H9 (cell line): ENCODE results near the gene GIMAP7. TPM values are rescaled to one million over a fixed set of nuclear protein-coding genes. Genes with fewer than 3 reads are reported as not detected.

Experiments
- DNase-seq: peaks from one replicate; pipeline ENCODE4 v3.0.0-alpha.2; 2017
- H2AFZ ChIP-seq: one replicate; pipeline ENCODE4 v1.6.1; 2013; ENCODE audit warnings: mild to moderate bottlenecking, low read length, control low read depth, moderate library complexity
- H2AK5ac ChIP-seq: 2 replicates; pipeline ENCODE4 v1.6.1; 2013; ENCODE audit warnings: low read length, control low read depth, mixed read lengths; ENCODE audit not compliant: insufficient read length
- H2BK120ac ChIP-seq: one replicate; pipeline ENCODE4 v1.6.1; 2013; ENCODE audit warnings: low read depth, mild to moderate bottlenecking, low read length, control low read depth, inconsistent platforms; ENCODE audit not compliant: poor library complexity, severe bottlenecking
- H2BK12ac ChIP-seq: 2 replicates; pipeline ENCODE4 v1.6.1; 2013; ENCODE audit warnings: low read length, control low read depth, mixed read lengths, low read depth; ENCODE audit not compliant: insufficient read length
- H2BK15ac ChIP-seq: 2 replicates; pipeline ENCODE4 v1.6.1; 2013; ENCODE audit warnings: low read depth, low read length, control low read depth
- H2BK20ac ChIP-seq: one replicate; pipeline ENCODE4 v1.6.1; 2013; ENCODE audit warnings: low read depth, mild to moderate bottlenecking, low read length, control low read depth, inconsistent platforms; ENCODE audit not compliant: poor library complexity, severe bottlenecking
- H2BK5ac ChIP-seq: 2 replicates; pipeline ENCODE4 v1.6.1; 2013; ENCODE audit warnings: low read length, control low read depth, mixed read lengths; ENCODE audit not compliant: insufficient read length
- H3K14ac ChIP-seq: 2 replicates; pipeline ENCODE4 v1.6.1; 2013; ENCODE audit warnings: low read length, control low read depth; ENCODE audit not compliant: insufficient read depth
- H3K18ac ChIP-seq: 2 replicates; pipeline ENCODE4 v1.6.1; 2013; ENCODE audit warnings: low read depth, mild to moderate bottlenecking, mixed read lengths, low read length, control low read depth; ENCODE audit not compliant: insufficient read length
- H3K23ac ChIP-seq: 2 replicates; pipeline ENCODE4 v1.6.1; 2013; ENCODE audit warnings: low read length, control low read depth, mixed read lengths, low read depth; ENCODE audit not compliant: insufficient read length
- H3K23me2 ChIP-seq: 2 replicates; pipeline ENCODE4 v1.6.1; 2013; ENCODE audit warnings: low read depth, mild to moderate bottlenecking, mixed read lengths, low read length, control low read depth; ENCODE audit not compliant: insufficient read length, poor library complexity, severe bottlenecking
- H3K27ac ChIP-seq: 2 replicates; pipeline ENCODE4 v1.5.1; 2013; ENCODE audit warnings: low read length, control low read depth, mixed read lengths, low read depth; ENCODE audit not compliant: insufficient read length
- H3K27me3 ChIP-seq: 2 replicates; pipeline ENCODE4 v1.6.1; 2013; ENCODE audit warnings: low read length, control low read depth, inconsistent platforms; ENCODE audit not compliant: insufficient read depth
- H3K4ac ChIP-seq: 2 replicates; pipeline ENCODE4 v1.6.1; 2013; ENCODE audit warnings: low read depth, mild to moderate bottlenecking, control low read depth, inconsistent platforms, low read length, moderate library complexity
- H3K4me1 ChIP-seq: 2 replicates; pipeline ENCODE4 v1.6.1; 2013; ENCODE audit warnings: low read length, control low read depth, inconsistent platforms; ENCODE audit not compliant: insufficient read depth
- H3K4me2 ChIP-seq: 2 replicates; pipeline ENCODE4 v1.6.1; 2013; ENCODE audit warnings: low read length, control low read depth, mixed read lengths; ENCODE audit not compliant: insufficient read length, insufficient read depth
- H3K56ac ChIP-seq: 2 replicates; pipeline ENCODE4 v1.6.1; 2013; ENCODE audit warnings: low read depth, mild to moderate bottlenecking, mixed read lengths, low read length, control low read depth; ENCODE audit not compliant: insufficient read length
- H3K79me1 ChIP-seq: 2 replicates; pipeline ENCODE4 v1.6.1; 2013; ENCODE audit warnings: low read depth, mild to moderate bottlenecking, moderate library complexity, low read length, control low read depth, inconsistent platforms; ENCODE audit not compliant: insufficient read depth, poor library complexity, severe bottlenecking
- H3K79me2 ChIP-seq: 2 replicates; pipeline ENCODE4 v1.6.1; 2013; ENCODE audit warnings: low read length, control low read depth, inconsistent platforms; ENCODE audit not compliant: insufficient read depth
- H3K9ac ChIP-seq: 2 replicates; pipeline ENCODE4 v1.6.1; 2013; ENCODE audit warnings: low read length, control low read depth, mixed read lengths; ENCODE audit not compliant: insufficient read length; ENCODE audit errors: extremely low read depth
- H3K9me3 ChIP-seq: one replicate; pipeline ENCODE4 v1.6.1; 2013; ENCODE audit warnings: low read depth, low read length, inconsistent platforms; ENCODE audit not compliant: control insufficient read depth
- H3T11ph ChIP-seq: one replicate; pipeline ENCODE4 v1.6.1; 2013; ENCODE audit warnings: mild to moderate bottlenecking, low read length, control low read depth, inconsistent platforms
- H4K20me1 ChIP-seq: one replicate; pipeline ENCODE4 v1.6.1; 2013; ENCODE audit not compliant: control insufficient read depth, insufficient read length, insufficient read depth
- H4K5ac ChIP-seq: 2 replicates; pipeline ENCODE4 v1.6.1; 2013; ENCODE audit warnings: low read depth, mild to moderate bottlenecking, mixed read lengths, low read length, control low read depth; ENCODE audit not compliant: insufficient read length
- H4K8ac ChIP-seq: replicated peaks from 2 replicates; pipeline ENCODE4 v1.6.1; 2013; ENCODE audit warnings: low read length, control low read depth, mixed read lengths, low read depth; ENCODE audit not compliant: insufficient read length
- H4K91ac ChIP-seq: 2 replicates; pipeline ENCODE4 v1.6.1; 2013; ENCODE audit warnings: low read depth, mild to moderate bottlenecking, moderate library complexity, mixed read lengths, low read length, control low read depth; ENCODE audit not compliant: insufficient read length
- H3K27ac Mint-ChIP-seq, 3 experiments: 2 replicates in 2 of 3; 3 replicates in 1 of 3; pipeline ENCODE4 v1.8.0; 2020 to 2021; ENCODE audit warnings: mixed read lengths in 3 of 3, mild to moderate bottlenecking in 1 of 3, moderate library complexity in 1 of 3
- H3K27me3 Mint-ChIP-seq: 2 replicates; pipeline ENCODE4 v1.8.0; 2021; ENCODE audit warnings: low read depth, mild to moderate bottlenecking, moderate library complexity, mixed read lengths
- H3K36me3 Mint-ChIP-seq, 3 experiments: 2 replicates in 2 of 3; 3 replicates in 1 of 3; pipeline ENCODE4 v1.8.0; 2020 to 2021; ENCODE audit warnings: low read depth in 3 of 3, mixed read lengths in 3 of 3; ENCODE audit not compliant: insufficient read depth in 1 of 3
- H3K4me1 Mint-ChIP-seq, 2 experiments: 2 replicates each; pipeline ENCODE4 v1.8.0; 2020; ENCODE audit warnings: mixed read lengths in 2 of 2
- H3K4me3 Mint-ChIP-seq, 2 experiments: 2 replicates in 1 of 2; 3 replicates in 1 of 2; pipeline ENCODE4 v1.8.0; 2020 to 2021; ENCODE audit warnings: mild to moderate bottlenecking in 2 of 2, mixed read lengths in 2 of 2, moderate library complexity in 1 of 2
- H3K9me3 Mint-ChIP-seq, 2 experiments: 2 replicates in 1 of 2; 3 replicates in 1 of 2; pipeline ENCODE4 v1.8.0; 2020; ENCODE audit warnings: mild to moderate bottlenecking in 2 of 2, mixed read lengths in 2 of 2, moderate library complexity in 1 of 2
- CTCF ChIP-seq: fragments of 200-600 bp; sonication (generic); conservative IDR thresholded peaks from 3 replicates; pipeline ENCODE4 v1.8.0; 2021; ENCODE audit warnings: antibody characterized with exemption, mild to moderate bottlenecking
- WGBS: extraction: QIAGEN DNeasy Blood & Tissue Kit; methylation state at CpG from one replicate; pipeline ENCODE4 v1.1.7; 2013; ENCODE audit warnings: missing lambda C conversion rate, low lambda C conversion rate, mixed read lengths; ENCODE audit not compliant: insufficient read length; ENCODE audit errors: extremely low coverage; 5-methylcytosine and 5-hydroxymethylcytosine counted together
- total RNA-seq: library from RNA; stranded (reverse); gene quantifications from 2 replicates; pipeline ENCODE4 v1.2.1, GENCODE V29; 2021

GIMAP7 gene
- total RNA-seq, 1 experiment from 2014 or later, result not detected

GRCh38 chr7:150519310-150519709, 4.6 kb downstream of the GIMAP7 start:
- Histone ChIP-seq H2AK5ac (no peak overlapping the region), H4K91ac (no peak overlapping the region), H3K79me2 (no peaks in the 10 kb centered on the region), H3K27me3 (no peaks in the 10 kb centered on the region; the same call in 1 of the 2 replicates), H3K14ac (no peak overlapping the region), H3T11ph (no peak overlapping the region), H2BK15ac (no peak overlapping the region), H3K23ac (no peak overlapping the region), H3K23me2 (no peaks in the 10 kb centered on the region), H3K4me2 (no peak overlapping the region), H2BK5ac (no peak overlapping the region), H2BK20ac (no peak overlapping the region), H3K4me1 (0 out of 2 replicates have a peak, but pooled peaks cover 4% of the 10 kb centered on the region), H2AFZ (no peak overlapping the region), H3K4ac (no peak overlapping the region), H3K9me3 (no peaks in the 10 kb centered on the region), H4K5ac (no peak overlapping the region), H2BK120ac (no peak overlapping the region), H3K56ac (no peak overlapping the region), H3K79me1 (no peaks in the 10 kb centered on the region), H3K18ac (no peak overlapping the region), H4K20me1 (no peaks in the 10 kb centered on the region), H3K27ac (no peak overlapping the region), H2BK12ac (no peak overlapping the region), H3K9ac (no peak overlapping the region), H4K8ac (no peak overlapping the region)
- H3K27me3 Mint-ChIP-seq, result peaks cover 32% of the 10 kb centered on the region
- TF ChIP-seq CTCF, result no peak
- WGBS, result no CpG with 5 or more reads among the region's 2 CpGs
- no peak for DNase-seq
- no peak overlapping the region for H3K27ac Mint-ChIP-seq
- H3K36me3 Mint-ChIP-seq, result no peaks in the 10 kb centered on the region; a peak in 1 of 7 replicates
- H3K4me1 Mint-ChIP-seq, result peaks cover 28 to 29% of the 10 kb centered on the region in 2 experiments
- no peaks in the 10 kb centered on the region for H3K9me3 Mint-ChIP-seq
- no peak overlapping the region for H3K4me3 Mint-ChIP-seq
